Measurements from ENCODE around the gene TYW3.

GRCh38 chr1:74714429-74715235 lies 18.3 kb upstream of the TYW3 start:
- TF ChIP-seq CTCF (IDR thresholded peaks at IDR 0.05), result no peak
- TF ChIP-seq EZH2 (IDR thresholded peaks at IDR 0.05), result no peak
